Muscle of arm (tissue), 12 donors: ENCODE data around the gene LGALSL. TPM values are rescaled to one million over a fixed set of nuclear protein-coding genes. Genes with fewer than 3 reads are reported as not detected.

Source experiments
- DNase-seq: peaks from one replicate; pipeline ENCODE4 v3.0.0-alpha.2; 2013
- polyA plus RNA-seq, 12 donors: library from polyadenylated mRNA; unstranded; fragments of 120-200 nt; gene quantifications; one replicate each; pipeline ENCODE4 v1.2.1, GENCODE V29; 2013; ENCODE audit not compliant: insufficient read length in 12 of 12

The LGALSL gene
- polyA plus RNA-seq, 12 donors, result 21.2 to 35.6 (median 25.5) TPM; not detected in 1

- no peak for DNase-seq
Measured at GRCh38 chr2:64492272-64492671, 38.3 kb downstream of the LGALSL start.

GRCh38 chr2:64492821-64493220, 38.9 kb downstream of the LGALSL start:
- no peak for DNase-seq

- DNase-seq, result no peak
Measured at GRCh38 chr2:64493788-64494187, 39.8 kb downstream of the LGALSL start.

- no peak for DNase-seq
Measured at GRCh38 chr2:64498438-64498837, 44.5 kb downstream of the LGALSL start.

GRCh38 chr2:64500549-64500948, 46.6 kb downstream of the LGALSL start:
- DNase-seq, result no peak

GRCh38 chr2:64501946-64502345, 48.0 kb downstream of the LGALSL start:
- DNase-seq, result no peak

GRCh38 chr2:64502860-64503259, 48.9 kb downstream of the LGALSL start:
- no peak for DNase-seq

GRCh38 chr2:64504774-64505720, 51.1 kb downstream of the LGALSL start:
- DNase-seq, result no peak

- no peak for DNase-seq
Measured at GRCh38 chr2:64506686-64507085, 52.7 kb downstream of the LGALSL start.

Other genes starting within 250 kb of the LGALSL start
- 10 to 100 TPM in 11 of 12 donors, not detected in 1; 16.3 to 36.5 (median 22.8) TPM for gene AFTPH, start 70.2 kb downstream of the LGALSL start, polyA plus RNA-seq
- gene SERTAD2, start 199.8 kb downstream of the LGALSL start, polyA plus RNA-seq, result 100 to 1,000 TPM in 1 of 12 donors, 10 to 100 TPM in 11; 21.8 to 225 (median 26.9) TPM